ENCODE data around the gene TAF15. TPM values are rescaled to one million over a fixed set of nuclear protein-coding genes. Genes with fewer than 3 reads are reported as not detected.

The TAF15 gene
- total and polyA plus RNA-seq, 5 donors: 86.3 to 125 (median 103) TPM

DNA sequence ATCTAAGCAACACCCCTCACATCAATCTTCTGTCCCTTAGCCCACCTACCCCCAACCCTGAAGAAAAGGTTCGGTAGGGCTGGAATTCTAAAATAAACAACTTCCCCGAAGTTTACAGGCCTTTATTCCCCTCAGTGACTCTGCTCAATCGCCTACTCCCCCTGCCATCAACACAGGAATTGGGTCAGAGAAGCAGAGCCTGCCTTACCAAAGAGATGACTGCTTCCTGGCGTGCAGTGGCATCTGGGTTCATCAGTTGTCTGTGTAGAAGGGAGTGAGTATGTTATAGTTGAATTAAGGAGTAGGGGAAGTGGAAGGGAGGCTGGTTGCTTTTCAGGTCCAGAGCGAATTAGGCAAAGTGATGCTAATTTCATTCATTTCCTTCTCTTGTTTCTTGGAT is 46.7 kb downstream of the TAF15 start:
- intact Hi-C loops (cut with DNase I): no loop called here
- H3K27me3 ChIP-seq (ENCODE audit: control insufficient read depth, insufficient read depth): no peaks in the 10 kb centered on the region
- H3K4me3 ChIP-seq (ENCODE audit: low read length): no peak overlapping the region
- DNase-seq (no peak), ATAC-seq (no peak)
- H3K9me3 ChIP-seq (ENCODE audit: control insufficient read depth, low read length): no peaks in the 10 kb centered on the region
- no peak overlapping the region for H3K27ac ChIP-seq (ENCODE audit: low read length)
- no peaks in the 10 kb centered on the region for H3K4me1 ChIP-seq (ENCODE audit: control insufficient read depth, insufficient read depth, low read length)
- 74% methylated on average over 5 of the region's 5 CpGs for WGBS

DNA sequence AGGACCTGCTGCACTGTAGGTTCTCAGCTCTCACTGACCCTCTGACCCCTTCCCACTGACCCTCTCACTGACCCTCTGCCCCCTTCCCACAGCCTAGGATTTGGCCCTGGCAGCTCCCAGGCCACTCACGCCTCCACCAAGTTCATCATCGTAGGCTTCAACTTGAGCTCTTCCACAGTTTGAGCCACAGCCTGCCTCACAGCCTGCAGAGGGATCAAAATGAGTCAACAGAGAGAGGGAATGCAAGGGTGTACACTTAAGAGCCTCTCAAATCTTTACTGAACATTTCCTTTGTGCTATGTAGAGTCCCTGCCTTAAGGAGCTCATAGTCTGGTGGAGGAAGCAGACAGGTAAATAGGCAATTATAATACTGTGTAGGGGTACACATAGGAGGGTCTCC is 47.3 kb downstream of the TAF15 start:
- Histone ChIP-seq H3K4me3 (ENCODE audit: low read length) (no peak overlapping the region), H3K27ac (ENCODE audit: low read length) (no peak overlapping the region), H3K9me3 (ENCODE audit: control insufficient read depth, low read length) (no peaks in the 10 kb centered on the region), H3K4me1 (ENCODE audit: control insufficient read depth, insufficient read depth, low read length) (no peaks in the 10 kb centered on the region), H3K27me3 (ENCODE audit: control insufficient read depth, insufficient read depth) (no peaks in the 10 kb centered on the region)
- WGBS: 100% methylated on average over 2 of the region's 2 CpGs
- ATAC-seq (no peak), DNase-seq (no peak)
- intact Hi-C loops (cut with DNase I): no loop called here

DNA sequence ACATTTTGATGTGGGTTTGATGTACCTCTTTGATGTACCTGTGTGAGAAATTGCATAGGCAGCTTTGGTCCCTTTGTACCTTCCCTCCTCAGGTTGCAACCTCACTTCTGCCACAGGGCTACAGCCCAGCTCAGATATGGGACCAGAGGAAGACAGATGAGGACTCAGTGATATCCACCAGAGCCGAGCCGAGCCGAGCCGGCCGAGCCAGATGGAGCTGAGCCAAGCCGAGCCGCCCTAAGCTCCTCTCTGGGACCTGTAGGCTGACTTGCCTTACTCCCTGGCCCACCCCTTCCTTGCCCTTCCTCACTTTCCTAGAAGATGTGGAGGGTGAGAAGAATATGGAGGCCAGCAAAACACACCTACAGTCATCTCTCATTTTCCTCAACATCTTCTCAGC is 55.6 kb downstream of the TAF15 start:
- WGBS: 78% methylated on average over 7 of the region's 7 CpGs
- Histone ChIP-seq H3K27me3 (ENCODE audit: control insufficient read depth, insufficient read depth) (no peaks in the 10 kb centered on the region), H3K4me3 (ENCODE audit: low read length) (no peak overlapping the region), H3K9me3 (ENCODE audit: control insufficient read depth, low read length) (no peaks in the 10 kb centered on the region), H3K27ac (ENCODE audit: low read length) (no peak overlapping the region), H3K4me1 (ENCODE audit: control insufficient read depth, insufficient read depth, low read length) (peaks cover 2% of the 10 kb centered on the region)
- DNase-seq (no peak), ATAC-seq (peak in 1 of 2 donors; percentile 25)
- intact Hi-C loops (cut with DNase I): no loop called here

DNA sequence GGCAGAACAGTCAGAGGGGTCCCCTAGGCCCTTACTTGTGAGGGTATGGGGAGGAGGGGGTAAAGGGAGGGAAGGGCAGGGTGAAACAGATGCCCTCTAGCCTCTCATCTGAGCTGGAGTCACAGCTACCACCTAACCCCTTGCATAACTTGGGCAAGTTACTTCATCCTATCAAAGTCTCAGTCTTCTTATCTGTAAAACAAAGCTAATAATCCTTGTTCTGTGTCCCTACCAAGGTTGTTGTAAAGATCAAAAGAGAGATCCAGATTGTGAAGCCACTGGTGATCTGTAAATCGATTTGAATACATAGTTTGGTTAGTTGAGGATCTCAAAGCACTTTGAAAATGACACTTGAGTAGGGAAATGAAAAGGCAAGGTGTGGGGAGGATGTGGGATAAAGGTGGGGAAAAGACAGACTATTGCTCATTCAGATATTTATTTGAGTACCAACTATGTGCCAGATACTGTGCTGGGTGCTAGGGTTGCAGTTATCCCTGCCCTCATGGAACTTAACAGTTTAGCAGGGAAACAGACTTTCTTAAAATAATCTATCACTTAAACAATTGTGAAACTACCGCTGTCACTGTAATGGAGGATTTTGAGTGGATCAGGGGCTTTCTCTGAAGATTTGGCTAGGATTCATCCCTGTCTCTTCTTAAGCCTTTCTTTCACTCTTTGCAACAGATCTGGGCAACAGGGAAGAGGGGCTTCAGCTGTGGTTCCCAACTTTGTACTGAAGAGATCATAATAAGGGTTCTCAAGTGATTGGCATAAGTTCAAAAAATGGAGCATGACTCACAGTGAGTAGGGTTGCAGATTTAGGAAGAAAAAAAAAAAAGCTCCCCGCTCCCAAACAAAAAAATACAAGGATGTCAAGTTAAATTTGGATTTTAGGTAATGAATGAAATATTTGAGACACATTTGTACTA is 56.4 kb downstream of the TAF15 start:
- no peaks in the 10 kb centered on the region for H3K9me3 ChIP-seq (ENCODE audit: control insufficient read depth, low read length)
- 78% methylated on average over 3 of the region's 3 CpGs for WGBS
- DNase-seq (no peak), ATAC-seq (no peak)
- intact Hi-C loops (cut with DNase I): no loop called here
- peaks cover 2% of the 10 kb centered on the region for H3K4me1 ChIP-seq (ENCODE audit: control insufficient read depth, insufficient read depth, low read length)
- H3K27ac ChIP-seq (ENCODE audit: low read length): no peak overlapping the region
- no peaks in the 10 kb centered on the region for H3K27me3 ChIP-seq (ENCODE audit: control insufficient read depth, insufficient read depth)
- no peak overlapping the region for H3K4me3 ChIP-seq (ENCODE audit: low read length)

DNA sequence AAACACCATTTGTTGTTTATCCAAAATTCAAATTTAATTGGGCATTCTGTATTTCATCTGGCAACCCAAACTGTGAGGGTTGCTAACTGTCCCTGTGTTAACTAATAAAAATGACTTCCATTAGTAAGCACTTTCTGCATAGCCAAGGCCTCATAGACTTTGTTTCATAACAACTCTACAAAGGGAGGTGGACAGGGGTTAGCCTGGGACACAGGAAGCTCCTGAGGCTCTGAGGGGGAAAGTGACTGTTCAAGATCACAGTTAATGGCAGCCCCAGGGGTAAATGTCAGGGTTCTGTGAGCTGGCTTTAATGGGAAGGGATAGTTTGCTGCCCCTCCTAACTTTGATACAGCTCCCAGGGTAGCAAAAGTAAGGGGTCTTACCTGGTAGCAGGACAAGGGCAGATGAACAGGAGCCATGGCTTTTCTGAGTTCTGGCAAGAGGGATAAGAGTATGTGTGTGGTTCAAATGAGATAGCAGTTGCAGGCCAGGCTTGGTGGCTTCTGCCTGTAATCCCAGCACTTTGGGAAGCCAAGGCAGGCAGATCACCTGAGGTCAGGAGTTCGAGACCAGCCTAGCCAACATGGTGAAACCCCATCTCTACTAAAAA is 57.2 kb downstream of the TAF15 start:
- 97% methylated on average over 1 of the region's 1 CpG for WGBS
- intact Hi-C loops (cut with DNase I): no loop called here
- DNase-seq (no peak), ATAC-seq (no peak)
- Histone ChIP-seq H3K4me3 (ENCODE audit: low read length) (no peak overlapping the region), H3K27me3 (ENCODE audit: control insufficient read depth, insufficient read depth) (no peaks in the 10 kb centered on the region), H3K4me1 (ENCODE audit: control insufficient read depth, insufficient read depth, low read length) (peaks cover 2% of the 10 kb centered on the region), H3K27ac (ENCODE audit: low read length) (no peak overlapping the region), H3K9me3 (ENCODE audit: control insufficient read depth, low read length) (no peaks in the 10 kb centered on the region)

DNA sequence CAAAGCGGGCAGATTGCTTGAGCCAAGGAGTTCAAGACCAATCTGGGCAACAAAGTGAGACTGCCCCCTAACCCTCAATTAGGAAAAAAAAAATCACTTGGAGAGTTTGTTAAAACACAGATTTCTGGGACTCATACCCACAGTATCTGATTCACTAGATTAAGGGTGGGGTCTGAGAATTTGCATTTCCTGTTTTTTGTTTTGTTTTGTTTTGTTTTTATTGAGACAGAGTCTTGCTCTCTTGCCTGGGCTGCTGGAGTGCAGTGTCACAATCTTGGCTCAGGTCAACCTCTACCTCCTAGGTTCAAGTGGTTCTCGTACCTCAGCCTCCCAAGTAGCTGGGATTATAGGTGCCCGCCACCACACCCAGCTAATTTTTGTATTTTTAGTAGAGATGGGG is 58.3 kb downstream of the TAF15 start:
- no peak for ATAC-seq
- Histone ChIP-seq H3K4me3 (ENCODE audit: low read length) (no peak overlapping the region), H3K9me3 (ENCODE audit: control insufficient read depth, low read length) (no peaks in the 10 kb centered on the region), H3K27ac (ENCODE audit: low read length) (no peak overlapping the region), H3K27me3 (ENCODE audit: control insufficient read depth, insufficient read depth) (no peaks in the 10 kb centered on the region), H3K4me1 (ENCODE audit: control insufficient read depth, insufficient read depth, low read length) (peaks cover 2% of the 10 kb centered on the region)
- intact Hi-C loops (cut with DNase I): no loop called here
- no peak for DNase-seq
- WGBS: 98% methylated on average over 3 of the region's 3 CpGs

DNA sequence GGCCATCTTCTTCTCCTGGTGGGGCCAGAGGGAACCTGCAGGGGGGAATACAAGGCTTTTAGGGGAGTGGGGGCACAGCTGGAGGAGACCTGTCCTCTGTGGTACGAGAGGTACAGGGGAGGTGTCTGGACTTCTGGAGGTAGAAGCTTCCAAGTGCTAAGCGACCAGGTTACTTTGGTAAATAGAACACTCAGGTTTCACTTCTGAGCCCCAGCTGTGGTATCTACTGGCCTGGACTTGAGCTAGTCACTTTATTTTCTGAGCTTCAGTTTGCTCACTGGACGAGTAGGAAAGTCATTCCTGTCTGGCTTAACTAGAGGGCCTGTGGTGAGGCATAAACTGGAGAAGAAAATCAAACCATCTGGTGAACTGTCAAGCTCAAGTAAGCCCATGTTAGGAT is 59.5 kb downstream of the TAF15 start, which contains the start of gene HEATR9:
TSS of gene HEATR9 (minus strand) at position 155 of the 400 bp plus-strand sequence. CDS start at position 6, 149 bp downstream.
- DNase-seq (no peak), ATAC-seq (no peak)
- Histone ChIP-seq H3K9me3 (ENCODE audit: control insufficient read depth, low read length) (no peaks in the 10 kb centered on the region), H3K4me3 (ENCODE audit: low read length) (no peak within 1 kb of the TSS), H3K27ac (ENCODE audit: low read length) (no peak within 1 kb of the TSS), H3K27me3 (ENCODE audit: control insufficient read depth, insufficient read depth) (no peaks in the 10 kb centered on the region), H3K4me1 (ENCODE audit: control insufficient read depth, insufficient read depth, low read length) (peaks cover 2% of the 10 kb centered on the region)
- 84% methylated on average over 3 of the region's 3 CpGs for WGBS
- intact Hi-C loops (cut with DNase I): no loop called here

DNA sequence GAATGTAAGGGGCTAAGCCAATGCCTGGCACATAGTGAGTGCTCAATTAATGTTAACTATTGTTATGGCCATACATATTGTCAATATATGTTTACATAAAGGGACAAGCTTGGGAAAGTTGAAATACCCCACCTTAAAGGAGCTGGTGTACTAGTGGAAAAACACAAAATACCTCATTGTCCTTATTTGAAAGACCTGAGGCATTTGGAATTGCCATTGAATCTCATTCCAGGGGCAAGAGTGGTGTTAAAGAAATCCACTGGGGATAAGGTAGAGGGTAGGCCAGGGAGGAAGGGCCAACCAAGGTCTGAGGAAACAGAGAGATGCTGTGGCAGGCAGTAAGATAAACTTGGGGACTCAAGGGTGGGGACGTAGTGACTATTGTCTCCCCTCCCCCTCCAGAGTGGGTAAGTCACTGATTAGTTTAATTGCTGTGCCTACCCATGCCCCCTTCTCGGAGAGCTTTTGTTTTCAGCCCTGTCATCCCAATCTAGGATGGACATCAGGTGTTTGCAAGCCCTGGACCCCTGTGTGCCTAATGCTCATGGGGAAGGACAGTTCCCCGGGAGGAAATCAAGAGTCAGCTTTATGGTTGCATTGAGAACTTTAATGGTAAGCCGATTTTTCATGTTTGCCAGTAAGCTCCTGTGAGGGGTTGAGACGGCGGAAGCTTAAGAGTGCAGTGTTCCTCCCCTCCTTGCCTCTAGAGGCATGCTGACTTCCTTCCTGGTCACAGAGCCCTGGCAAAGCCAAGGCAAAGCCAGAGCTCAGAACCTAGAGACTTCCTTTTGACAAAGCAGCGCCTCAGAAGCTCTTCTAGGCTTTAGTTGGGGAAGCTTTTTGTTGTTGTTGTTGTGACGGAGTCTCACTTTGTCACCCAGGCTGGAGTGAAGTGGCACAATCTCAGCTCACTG is 61.9 kb downstream of the TAF15 start:
- Histone ChIP-seq H3K4me1 (ENCODE audit: control insufficient read depth, insufficient read depth, low read length) (peaks cover 2% of the 10 kb centered on the region), H3K27ac (ENCODE audit: low read length) (no peak overlapping the region), H3K9me3 (ENCODE audit: control insufficient read depth, low read length) (no peaks in the 10 kb centered on the region), H3K4me3 (ENCODE audit: low read length) (no peak overlapping the region), H3K27me3 (ENCODE audit: control insufficient read depth, insufficient read depth) (no peaks in the 10 kb centered on the region)
- peak; percentile 65 to 84 for ATAC-seq
- WGBS: 54% methylated on average over 8 of the region's 8 CpGs
- no peak for DNase-seq
- intact Hi-C loops (cut with DNase I): no loop called here

DNA sequence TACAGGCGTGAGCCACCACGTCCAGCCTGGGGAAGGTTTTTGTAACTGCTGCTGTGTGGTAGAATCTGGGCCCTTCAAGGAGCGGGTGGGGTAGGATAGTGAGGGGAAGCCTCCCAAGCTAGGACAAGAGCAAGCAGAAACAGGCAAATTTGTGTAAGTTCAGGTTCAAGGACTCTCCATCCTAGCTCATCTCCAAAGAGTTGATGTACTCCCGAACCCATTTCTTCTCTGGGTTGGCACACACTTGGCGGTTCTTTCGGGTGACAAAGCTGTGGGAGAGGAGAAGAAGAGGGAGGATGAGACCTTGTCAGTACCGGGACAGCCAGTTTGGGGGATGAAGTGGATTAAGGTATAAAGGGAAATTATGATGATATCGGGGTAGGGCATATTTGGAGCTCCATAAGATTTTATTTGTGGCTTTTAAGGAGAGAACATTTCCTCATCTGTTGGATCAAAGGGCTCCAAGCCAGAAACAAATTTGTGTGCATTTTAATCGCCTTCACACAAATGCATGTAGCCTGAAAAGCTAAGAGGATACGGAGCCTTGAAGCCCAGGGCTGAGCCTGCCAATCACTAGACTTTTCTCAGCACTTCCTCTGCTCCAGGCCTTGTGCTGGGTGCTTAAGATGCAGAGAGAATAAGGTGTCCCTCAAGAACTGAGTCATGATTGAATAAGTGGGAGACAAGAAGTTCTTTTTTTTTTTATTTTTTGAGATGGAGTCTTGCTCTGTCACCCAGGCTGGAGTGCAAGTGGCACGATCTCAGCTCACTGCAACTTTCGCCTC is 63.1 kb downstream of the TAF15 start:
- intact Hi-C loops (cut with DNase I): no loop called here
- H3K4me3 ChIP-seq (ENCODE audit: low read length): no peak overlapping the region
- no peaks in the 10 kb centered on the region for H3K9me3 ChIP-seq (ENCODE audit: control insufficient read depth, low read length)
- H3K27ac ChIP-seq (ENCODE audit: low read length): no peak overlapping the region
- ATAC-seq (no peak), DNase-seq (no peak)
- 95% methylated on average over 12 of the region's 12 CpGs for WGBS
- H3K27me3 ChIP-seq (ENCODE audit: control insufficient read depth, insufficient read depth): no peaks in the 10 kb centered on the region
- H3K4me1 ChIP-seq (ENCODE audit: control insufficient read depth, insufficient read depth, low read length): no peaks in the 10 kb centered on the region

DNA sequence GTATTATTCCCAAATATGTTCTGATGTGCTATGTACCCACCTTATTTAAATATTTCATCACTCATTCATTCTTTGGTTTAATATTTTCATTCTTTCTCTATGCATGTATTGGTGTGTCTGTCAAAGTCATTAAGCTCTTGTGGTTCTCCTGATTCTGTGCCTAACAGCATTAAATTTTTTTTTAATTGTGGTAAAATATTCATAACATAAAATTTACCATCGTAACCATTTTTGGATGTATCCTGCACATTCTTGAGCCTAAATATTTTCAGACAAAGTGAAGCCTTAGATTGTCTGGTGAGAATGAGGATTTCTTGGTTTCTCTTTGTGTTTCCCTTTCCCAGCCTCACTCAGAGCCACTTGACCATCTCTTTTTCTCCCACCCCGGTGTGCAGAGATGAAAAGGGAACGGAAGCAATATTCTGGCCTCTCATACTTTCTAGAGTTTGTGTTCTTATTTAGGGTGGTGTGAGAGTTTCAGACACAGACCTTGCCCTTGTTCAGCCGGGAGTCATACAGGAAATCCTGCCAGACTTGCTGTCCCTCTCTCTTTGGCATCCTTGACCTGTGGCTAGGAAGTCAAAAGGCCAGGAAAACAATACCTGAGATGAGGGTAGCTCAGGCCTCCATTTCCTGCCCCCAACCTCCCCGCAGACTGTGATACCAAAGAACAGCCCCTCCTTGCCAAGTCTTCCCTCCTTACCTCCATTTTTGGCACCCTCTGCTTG is 66.0 kb downstream of the TAF15 start:
- Histone ChIP-seq H3K27ac (ENCODE audit: low read length) (no peak overlapping the region), H3K4me3 (ENCODE audit: low read length) (no peak overlapping the region), H3K27me3 (ENCODE audit: control insufficient read depth, insufficient read depth) (no peaks in the 10 kb centered on the region), H3K4me1 (ENCODE audit: control insufficient read depth, insufficient read depth, low read length) (peaks cover 2% of the 10 kb centered on the region), H3K9me3 (ENCODE audit: control insufficient read depth, low read length) (no peaks in the 10 kb centered on the region)
- 47% methylated on average over 5 of the region's 5 CpGs for WGBS
- peak; percentile 50 to 52 for ATAC-seq
- DNase-seq: no peak
- intact Hi-C loops (cut with DNase I): no loop called here

Measured in right cardiac atrium (tissue), 5 donors.